HepG2 (cell line): ENCODE data around the gene BMPR1B. TPM values are rescaled to one million over a fixed set of nuclear protein-coding genes. Genes with fewer than 3 reads are reported as not detected.

Experiments used
- ATAC-seq: fragments of 200-7000 bp; cut with Tn5 transposase; 3 replicates; pipeline ENCODE4 v1.9.1; 2020; ENCODE audit warnings: mild to moderate bottlenecking, moderate library complexity
- BruUV-seq: library from RNA; stranded (reverse); fragments of 400-500 nt; replicated peaks from 2 replicates; lab custom pipeline; 2021; lab: Mats Ljungman, UMichigan
- CTCF ChIA-PET: fragments of 300-600 bp; formaldehyde crosslinking; extraction: SDS; loops from one replicate; lab custom pipeline; 2021; ENCODE audit warnings: low total read pairs, inconsistent platforms, low intra/inter-chr PET ratio; lab: Yijun Ruan, JAX
- POLR2A ChIA-PET: fragments of 350-600 bp; sonication (Branson Sonifier 250); formaldehyde crosslinking; loops from one replicate; lab custom pipeline; 2020; ENCODE audit warnings: antibody characterized with exemption, inconsistent platforms; lab: Yijun Ruan, JAX
- DNase-seq: peaks from one replicate; pipeline ENCODE4 v3.0.0-alpha.2; 2015; ENCODE audit warnings: low spot score
- FAIRE-seq: peaks from 3 replicates; lab custom pipeline; 2011; peaks lifted over from hg19 to GRCh38; lab: Jason Lieb, UNC
- H2AFZ ChIP-seq: one replicate; pipeline ENCODE4 v1.6.1; 2011; ENCODE audit warnings: low read length, inconsistent platforms
- H3K27ac ChIP-seq: fragments of 300-600 bp; 3 replicates; pipeline ENCODE4 v1.8.0; 2011; ENCODE audit warnings: mixed run types, mild to moderate bottlenecking, mixed read lengths, low read length, inconsistent platforms; ENCODE audit not compliant: insufficient read depth; ENCODE audit errors: extremely low read length
- H3K27me3 ChIP-seq, 2 experiments: fragments of 200-600 bp in 1 of 2; 2 replicates in 1 of 2; 3 replicates in 1 of 2; pipeline versions ENCODE4 v1.6.0 to v1.8.0; 2011; ENCODE audit warnings: low read length in 2 of 2, mild to moderate bottlenecking in 2 of 2, moderate library complexity in 2 of 2, inconsistent platforms in 1 of 2; ENCODE audit not compliant: insufficient read depth in 2 of 2, control insufficient read depth in 1 of 2
- H3K36me3 ChIP-seq, 2 experiments: fragments of 200-600 bp in 1 of 2; replicated peaks in 1 of 2; 2 replicates in 1 of 2; 3 replicates in 1 of 2; pipeline versions ENCODE4 v1.5.1 to v1.8.0; 2011; ENCODE audit warnings: low read length in 2 of 2, inconsistent platforms in 1 of 2; ENCODE audit not compliant: insufficient read depth in 2 of 2, control insufficient read depth in 1 of 2
- H3K4me1 ChIP-seq: 2 replicates; pipeline ENCODE4 v1.5.1; 2012; ENCODE audit warnings: low read length, inconsistent platforms; ENCODE audit not compliant: insufficient read depth
- H3K4me2 ChIP-seq: 2 replicates; pipeline ENCODE4 v1.6.0; 2011; ENCODE audit warnings: low read depth, low read length, inconsistent platforms
- H3K4me3 ChIP-seq, 3 experiments: fragments of 200-600 bp in 1 of 3; sonication (generic), shearing (Covaris generic) in 1 of 3; replicated peaks in 1 of 3; 2 replicates each; pipeline ENCODE4 v1.5.1; 2011 to 2016; ENCODE audit warnings: low read length in 3 of 3, inconsistent platforms in 2 of 3, low read depth in 2 of 3, mild to moderate bottlenecking in 2 of 3, control low read depth in 1 of 3, mixed read lengths in 1 of 3; ENCODE audit not compliant: insufficient read depth in 1 of 3
- H3K79me2 ChIP-seq: one replicate; pipeline ENCODE4 v1.6.1; 2011; ENCODE audit warnings: low read length, inconsistent platforms; ENCODE audit not compliant: insufficient read depth
- H3K9ac ChIP-seq: 2 replicates; pipeline ENCODE4 v1.6.0; 2011; ENCODE audit warnings: mild to moderate bottlenecking, low read depth, low read length, inconsistent platforms; ENCODE audit not compliant: insufficient read depth
- H3K9me3 ChIP-seq: 2 replicates; pipeline ENCODE4 v1.5.1; 2012; ENCODE audit warnings: mild to moderate bottlenecking, low read length
- H4K20me1 ChIP-seq: 2 replicates; pipeline ENCODE4 v1.6.0; 2011; ENCODE audit warnings: inconsistent platforms, mild to moderate bottlenecking, low read length, moderate library complexity; ENCODE audit not compliant: insufficient read depth
- RAD21 ChIP-seq: fragments of 450-650 bp; formaldehyde crosslinking; IDR thresholded peaks from 2 replicates; pipeline ENCODE4 v1.5.0; 2020; ENCODE audit warnings: mild to moderate bottlenecking
- SIN3A ChIP-seq: IDR thresholded peaks from 2 replicates; pipeline ENCODE4 v1.6.1; 2011; ENCODE audit warnings: low read depth, mild to moderate bottlenecking, control low read depth, low read length, borderline replicate concordance
- SP5 ChIP-seq: IDR thresholded peaks from 2 replicates; pipeline ENCODE4 v1.6.1; 2016; ENCODE audit warnings: low read depth, borderline replicate concordance
- SRF ChIP-seq: IDR thresholded peaks from 2 replicates; pipeline ENCODE4 v1.6.1; 2011; ENCODE audit warnings: mild to moderate bottlenecking, low read depth, low read length, moderate library complexity
- SSRP1 ChIP-seq: IDR thresholded peaks from 2 replicates; pipeline ENCODE4 v1.6.1; 2016; ENCODE audit warnings: control low read depth
- ZBTB4 ChIP-seq: sonication (generic); formaldehyde crosslinking; IDR thresholded peaks from 2 replicates; pipeline ENCODE4 v1.4.0; 2020; ENCODE audit warnings: missing genetic modification reagents, mild to moderate bottlenecking, borderline replicate concordance
- ZNF710 ChIP-seq: sonication (generic); formaldehyde crosslinking; IDR thresholded peaks from 2 replicates; pipeline ENCODE4 v1.5.0; 2020; ENCODE audit warnings: mild to moderate bottlenecking, missing genetic modification reagents, borderline replicate concordance
- WGBS: methylation state at CpG from one replicate; pipeline ENCODE4 v1.1.6; 2017; ENCODE audit warnings: low lambda C conversion rate; 5-methylcytosine and 5-hydroxymethylcytosine counted together
- in situ Hi-C: cut with HindIII; loops from 2 replicates; pipeline ENCODE4 v1.10.0; 2017; ENCODE audit warnings: low pct_unique_long_range_greater_than_20kb; ENCODE audit not compliant: extremely low pct_ligation_motif_present
- intact Hi-C: fragments of 100-400 bp; cut with micrococcal nuclease; formaldehyde crosslinking; loops from one replicate; pipeline ENCODE4 v1.10.0; 2022; ENCODE audit not compliant: unreplicated experiment
- polyA plus RNA-seq, 8 experiments: library from polyadenylated mRNA; depleted of rRNA in 3 of 8; stranded (reverse) in 7 of 8; unstranded in 1 of 8; fragments of >200 nt; fragmentation: Illumina TruSeq in 4 of 8; extraction: Trizol in 4 of 8; gene quantifications; 2 replicates each; pipeline versions ENCODE4 v1.2.1 to v1.2.3, GENCODE V29; 2011 to 2016; ENCODE audit warnings: low read depth in 4 of 8, missing spikeins in 1 of 8, mixed read lengths in 1 of 8; ENCODE audit not compliant: insufficient read depth in 1 of 8
- total RNA-seq, 5 experiments: library from RNA; depleted of rRNA; stranded (reverse); fragments of >200 nt; fragmentation: Illumina TruSeq; extraction: Trizol; gene quantifications; 2 replicates each; pipeline ENCODE4 v1.2.3, GENCODE V29; 2016; ENCODE audit warnings: low read depth in 1 of 5

Gene BMPR1B
- total and polyA plus RNA-seq, 2 of the 13 experiments (the other 11 are each of a cell fraction or from before 2014, with no cell fraction given) = 0.07 TPM; not detected in 1

- no peak for TF ChIP-seq ZNF710
- no peak for TF ChIP-seq ZBTB4 (CRISPR knock-in tag)
- no peak for TF ChIP-seq RAD21 (CRISPR knock-in tag)
- TF ChIP-seq SIN3A = no peak
- TF ChIP-seq SRF = no peak
- no peak for TF ChIP-seq SP5 (CRISPR knock-in tag)
Measured at GRCh38 chr4:95066050-95066449, 308.3 kb downstream of the BMPR1B start (continued).

GRCh38 chr4:95068401-95068800 lies 310.6 kb downstream of the BMPR1B start:
- ATAC-seq (no peak), DNase-seq (no peak), FAIRE-seq (no peak)
- H3K4me2 ChIP-seq = no peak overlapping the region
- no peak for TF ChIP-seq SSRP1 (CRISPR knock-in tag)
- H2AFZ ChIP-seq = no peak overlapping the region
- ChIA-PET POLR2A (no interaction called here), CTCF (no interaction called here)
- H3K9ac ChIP-seq = no peak overlapping the region
- H3K36me3 ChIP-seq = no peaks in the 10 kb centered on the region
- H3K27me3 ChIP-seq = 0 out of 5 replicates have a peak, but pooled peaks cover 0 to 3% of the 10 kb centered on the region in 2 experiments
- no peaks in the 10 kb centered on the region for H4K20me1 ChIP-seq
- no peak overlapping the region for H3K27ac ChIP-seq
- H3K9me3 ChIP-seq = no peaks in the 10 kb centered on the region
- no peaks in the 10 kb centered on the region for H3K4me1 ChIP-seq
- H3K79me2 ChIP-seq = no peaks in the 10 kb centered on the region
- 0% methylated on average over 1 of the region's 1 CpG for WGBS
- H3K4me3 ChIP-seq = no peak overlapping the region
- in situ Hi-C loops = no loop called here
- BruUV-seq = no TSS peak
- intact Hi-C loops = no loop called here
